ENCODE measurements around the gene BCAS1. TPM values are rescaled to one million over a fixed set of nuclear protein-coding genes. Genes with fewer than 3 reads are reported as not detected.
A peak's percentile ranks its signal among the peaks of the same experiment; 100 is the strongest.

BCAS1 gene
- total and polyA plus RNA-seq, 2 experiments from 2014 or later, result not detected

- H3K4me3 ChIP-seq, result no peak overlapping the region
- TF ChIP-seq CTCF (IDR thresholded peaks at IDR 0.05; ENCODE audit: low read depth, low read length), result no peak
- no peaks in the 10 kb centered on the region for H3K9me3 ChIP-seq (ENCODE audit: low read depth)
- H3K27ac ChIP-seq, result no peak overlapping the region
- H3K4me1 ChIP-seq (ENCODE audit: low read depth), result no peaks in the 10 kb centered on the region
- H3K27me3 ChIP-seq, result no peaks in the 10 kb centered on the region
- peak in 1 of 2 donors; percentile 50 for DNase-seq (ENCODE audit: low read depth in 1 of 2, low spot score in 1 of 2)
- H3K36me3 ChIP-seq, result no peaks in the 10 kb centered on the region
Observed at GRCh38 chr20:53959911-53960578, 110.3 kb downstream of the BCAS1 start.

GRCh38 chr20:53958260-53958659 is 112.1 kb downstream of the BCAS1 start:
- no peak for DNase-seq (ENCODE audit: low read depth in 1 of 2, low spot score in 1 of 2)
- H3K27me3 ChIP-seq, result no peaks in the 10 kb centered on the region
- no peak for TF ChIP-seq CTCF (IDR thresholded peaks at IDR 0.05; ENCODE audit: low read depth, low read length)
- H3K4me1 ChIP-seq (ENCODE audit: low read depth), result no peaks in the 10 kb centered on the region
- no peaks in the 10 kb centered on the region for H3K36me3 ChIP-seq
- H3K27ac ChIP-seq, result no peak overlapping the region
- H3K4me3 ChIP-seq, result no peak overlapping the region
- H3K9me3 ChIP-seq (ENCODE audit: low read depth), result no peaks in the 10 kb centered on the region

- TF ChIP-seq CTCF (IDR thresholded peaks at IDR 0.05; ENCODE audit: low read depth, low read length), result peak; percentile 41
- no peaks in the 10 kb centered on the region for H3K9me3 ChIP-seq (ENCODE audit: low read depth)
- H3K27me3 ChIP-seq, result no peaks in the 10 kb centered on the region
- H3K4me1 ChIP-seq (ENCODE audit: low read depth), result no peaks in the 10 kb centered on the region
- no peak overlapping the region for H3K27ac ChIP-seq
- H3K36me3 ChIP-seq, result no peaks in the 10 kb centered on the region
- H3K4me3 ChIP-seq, result no peak overlapping the region
- peak in 1 of 2 donors; percentile 48 for DNase-seq (ENCODE audit: low read depth in 1 of 2, low spot score in 1 of 2)
Observed at GRCh38 chr20:53957451-53958172, 112.8 kb downstream of the BCAS1 start.

GRCh38 chr20:53956013-53956715 is 114.2 kb downstream of the BCAS1 start:
- no peak for TF ChIP-seq CTCF (IDR thresholded peaks at IDR 0.05; ENCODE audit: low read depth, low read length)
- Histone ChIP-seq H3K27ac (no peak overlapping the region), H3K36me3 (no peaks in the 10 kb centered on the region), H3K9me3 (ENCODE audit: low read depth) (no peaks in the 10 kb centered on the region), H3K27me3 (no peaks in the 10 kb centered on the region), H3K4me3 (no peak overlapping the region), H3K4me1 (ENCODE audit: low read depth) (no peaks in the 10 kb centered on the region)
- DNase-seq (ENCODE audit: low read depth in 1 of 2, low spot score in 1 of 2), result no peak

GRCh38 chr20:53954723-53955658 is 115.4 kb downstream of the BCAS1 start:
- no peak for TF ChIP-seq CTCF (IDR thresholded peaks at IDR 0.05; ENCODE audit: low read depth, low read length)
- DNase-seq (ENCODE audit: low read depth in 1 of 2, low spot score in 1 of 2), result no peak
- no peak overlapping the region for H3K27ac ChIP-seq
- no peaks in the 10 kb centered on the region for H3K27me3 ChIP-seq
- no peaks in the 10 kb centered on the region for H3K9me3 ChIP-seq (ENCODE audit: low read depth)
- no peaks in the 10 kb centered on the region for H3K36me3 ChIP-seq
- no peak overlapping the region for H3K4me3 ChIP-seq
- H3K4me1 ChIP-seq (ENCODE audit: low read depth), result no peaks in the 10 kb centered on the region

Data from cardiac muscle cell (in vitro differentiated cells and primary cell).